Panc1 (cell line): Measurements from ENCODE around the gene LRRK1. TPM values are rescaled to one million over a fixed set of nuclear protein-coding genes. Genes with fewer than 3 reads are reported as not detected.
A peak's percentile ranks its signal among the peaks of the same experiment; 100 is the strongest.

Source experiments
- ATAC-seq: fragments of 200-7000 bp; cut with Tn5 transposase; 2 replicates; pipeline ENCODE4 v1.9.1; 2020; ENCODE audit warnings: mild to moderate bottlenecking, moderate library complexity
- BruUV-seq: library from RNA; stranded (reverse); fragments of 400-500 nt; replicated peaks from 2 replicates; lab custom pipeline; 2021; lab: Mats Ljungman, UMichigan
- CTCF ChIA-PET: fragments of 300-600 bp; sonication (Branson Sonifier 250); formaldehyde crosslinking; loops from one replicate; lab custom pipeline; 2022; ENCODE audit warnings: antibody characterized with exemption; lab: Charles Lee
- POLR2A ChIA-PET: fragments of 300-600 bp; sonication (Branson Sonifier 250); formaldehyde crosslinking; loops from one replicate; lab custom pipeline; 2022; ENCODE audit warnings: antibody characterized with exemption; lab: Charles Lee
- DNase-seq: peaks from one replicate; pipeline ENCODE4 v3.0.0-alpha.2; 2010; ENCODE audit warnings: low read depth, low spot score
- H3K27ac ChIP-seq: 2 replicates; pipeline ENCODE4 v1.5.1; 2011; ENCODE audit warnings: mild to moderate bottlenecking, low read length, inconsistent platforms
- H3K27me3 ChIP-seq: fragments of 200-500 bp; sonication (Bioruptor generic); 2 replicates; pipeline ENCODE4 v1.6.0; 2014; ENCODE audit warnings: low read length, inconsistent platforms; ENCODE audit not compliant: control insufficient read depth, insufficient read depth
- H3K36me3 ChIP-seq: fragments of 200-500 bp; sonication (Bioruptor generic); 2 replicates; pipeline ENCODE4 v1.5.1; 2014; ENCODE audit warnings: inconsistent platforms, mild to moderate bottlenecking, low read length, moderate library complexity; ENCODE audit not compliant: control insufficient read depth, insufficient read depth
- H3K4me1 ChIP-seq: 2 replicates; pipeline ENCODE4 v1.5.1; 2011; ENCODE audit warnings: inconsistent platforms, mild to moderate bottlenecking, low read length, moderate library complexity; ENCODE audit not compliant: control insufficient read depth, insufficient read depth
- H3K4me3 ChIP-seq, 2 experiments: 2 replicates each; pipeline ENCODE4 v1.5.1; 2011 to 2012; ENCODE audit warnings: low read depth in 2 of 2, low read length in 2 of 2, mild to moderate bottlenecking in 2 of 2, inconsistent platforms in 1 of 2, moderate library complexity in 1 of 2
- H3K9me3 ChIP-seq: fragments of 200-500 bp; sonication (Bioruptor generic); 2 replicates; pipeline ENCODE4 v1.5.1; 2014; ENCODE audit warnings: low read depth, mild to moderate bottlenecking, inconsistent platforms, low read length, moderate library complexity; ENCODE audit not compliant: control insufficient read depth, insufficient read depth
- CTCF ChIP-seq: fragments of 450-650 bp; IDR thresholded peaks from 2 replicates; pipeline ENCODE4 v1.5.1; 2017; ENCODE audit warnings: mild to moderate bottlenecking
- POLR2AphosphoS5 ChIP-seq: IDR thresholded peaks from 2 replicates; pipeline ENCODE4 v1.6.1; 2012; ENCODE audit warnings: mild to moderate bottlenecking, low read depth, low read length, moderate library complexity
- REST ChIP-seq, 2 experiments: IDR thresholded peaks; 2 replicates each; pipeline ENCODE4 v1.6.1; 2011 to 2012; ENCODE audit warnings: low read depth in 2 of 2, control low read depth in 1 of 2, low read length in 1 of 2, mild to moderate bottlenecking in 1 of 2, moderate library complexity in 1 of 2; ENCODE audit not compliant: insufficient read depth in 1 of 2
- SIN3A ChIP-seq: IDR thresholded peaks from 2 replicates; pipeline ENCODE4 v1.6.1; 2012; ENCODE audit warnings: low read depth, mild to moderate bottlenecking, low read length, moderate library complexity, borderline replicate concordance; ENCODE audit not compliant: insufficient read depth
- TCF7L2 ChIP-seq: IDR thresholded peaks from 2 replicates; pipeline ENCODE4 v1.6.1; 2011; ENCODE audit warnings: mild to moderate bottlenecking, low read depth, low read length, inconsistent platforms
- in situ Hi-C: cut with HindIII; loops from 2 replicates; pipeline ENCODE4 v1.10.0; 2016; ENCODE audit warnings: low sequenced_read_pairs, low pct_unique_long_range_greater_than_20kb
- intact Hi-C: fragments of 100-400 bp; cut with micrococcal nuclease; formaldehyde crosslinking; loops from one replicate; pipeline ENCODE4 v1.10.0; 2022; ENCODE audit not compliant: unreplicated experiment
- total RNA-seq: library from RNA; stranded (reverse); gene quantifications from one replicate; pipeline ENCODE4 v1.2.1, GENCODE V29; 2021; ENCODE audit not compliant: unreplicated experiment

LRRK1 gene
- total RNA-seq, 1 experiment from 2014 or later, result 88.0 TPM

GRCh38 chr15:100909565-100909964, 9.6 kb upstream of the LRRK1 start:
- POLR2A ChIA-PET, result no interaction called here
- no peaks in the 10 kb centered on the region for H3K27me3 ChIP-seq
- ATAC-seq, result no peak
- BruUV-seq, result no TSS peak
- CTCF ChIA-PET, result no interaction called here
- H3K4me3 ChIP-seq, result no peak overlapping the region
- H3K36me3 ChIP-seq, result peaks cover 13% of the 10 kb centered on the region
- H3K9me3 ChIP-seq, result no peaks in the 10 kb centered on the region
- H3K4me1 ChIP-seq, result no peaks in the 10 kb centered on the region
- no peak for DNase-seq
- no peak for TF ChIP-seq REST (IDR thresholded peaks at IDR 0.05; ENCODE audit: insufficient read depth in 1 of 2, low read depth in 2 of 2, low read length in 1 of 2)
- TF ChIP-seq POLR2AphosphoS5, result peak; percentile 18; the same call in 1 of the 2 replicates
- intact Hi-C loops (no loop called here), in situ Hi-C loops (no loop called here)
- H3K27ac ChIP-seq, result no peak overlapping the region

GRCh38 chr15:100909989-100910955, 8.9 kb upstream of the LRRK1 start:
- BruUV-seq, result no TSS peak
- POLR2A ChIA-PET, result no interaction called here
- CTCF ChIA-PET, result no interaction called here
- in situ Hi-C loops, result no loop called here
- H3K36me3 ChIP-seq, result peaks cover 11% of the 10 kb centered on the region; the same call in 1 of the 2 replicates
- no peaks in the 10 kb centered on the region for H3K4me1 ChIP-seq
- H3K4me3 ChIP-seq, result no peak overlapping the region
- no peaks in the 10 kb centered on the region for H3K27me3 ChIP-seq
- ATAC-seq (peak; percentile 22; the same call in 1 of the 2 replicates), DNase-seq (no peak)
- intact Hi-C loops, result loop anchor here (10.0 kb wide), 1 partner anchor 345 kb away; the partner anchor contains the start of gene CHSY1
- TF ChIP-seq SIN3A, result no peak
- TF ChIP-seq CTCF, result peak; percentile 49
- no peak for TF ChIP-seq TCF7L2
- peaks cover 5% of the 10 kb centered on the region for H3K9me3 ChIP-seq
- H3K27ac ChIP-seq, result peak overlapping the region; percentile 3; the same call in 1 of the 2 replicates

GRCh38 chr15:100911086-100911485, 8.1 kb upstream of the LRRK1 start:
- no peak for ATAC-seq
- Histone ChIP-seq H3K36me3 (peaks cover 16% of the 10 kb centered on the region), H3K27ac (no peak overlapping the region; the same call in 1 of the 2 replicates), H3K4me3 (no peak overlapping the region), H3K4me1 (no peaks in the 10 kb centered on the region), H3K9me3 (peaks cover 10% of the 10 kb centered on the region), H3K27me3 (no peaks in the 10 kb centered on the region)
- BruUV-seq, result no TSS peak
- intact Hi-C loops, result loop anchor here (10.0 kb wide), 1 partner anchor 344 kb away; the partner anchor contains the start of gene CHSY1
- TF ChIP-seq REST (IDR thresholded peaks at IDR 0.05; ENCODE audit: insufficient read depth in 1 of 2, low read depth in 2 of 2, low read length in 1 of 2), result no peak
- TF ChIP-seq CTCF, result no peak
- TF ChIP-seq POLR2AphosphoS5, result no peak
- no peak for DNase-seq
- ChIA-PET POLR2A (no interaction called here), CTCF (no interaction called here)
- in situ Hi-C loops, result no loop called here
